Measurements from ENCODE around the gene RPS18.

RPS18 gene

DNA sequence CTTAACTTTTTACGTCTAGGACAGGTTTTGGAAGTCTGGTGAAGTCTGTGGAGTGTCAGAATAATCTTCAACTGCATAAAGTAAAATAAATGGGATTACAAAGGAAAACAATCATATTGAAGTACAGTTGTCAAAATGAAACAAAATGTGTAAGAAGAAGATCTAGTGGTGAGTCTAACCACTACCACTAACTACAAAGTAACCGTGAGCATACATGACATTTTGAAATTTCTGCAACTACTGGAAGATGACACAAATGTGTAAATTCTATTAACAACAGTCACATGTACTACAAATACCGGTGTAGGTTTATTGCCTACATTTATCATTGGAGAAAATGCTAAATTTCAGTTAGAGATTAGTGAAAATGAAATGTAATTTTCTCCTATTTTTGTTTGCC lies 29.9 kb upstream of the RPS18 start:
- H3K4me3 ChIP-seq (replicated peaks; ENCODE audit: low read depth, low read length), result no peak overlapping the region
- H3K27me3 ChIP-seq (replicated peaks; ENCODE audit: control insufficient read depth, insufficient read depth, low read length), result no peaks in the 10 kb centered on the region
- DNase-seq (ENCODE audit: extremely low read depth, insufficient read length), result no peak
- TF ChIP-seq, protein P1, sequence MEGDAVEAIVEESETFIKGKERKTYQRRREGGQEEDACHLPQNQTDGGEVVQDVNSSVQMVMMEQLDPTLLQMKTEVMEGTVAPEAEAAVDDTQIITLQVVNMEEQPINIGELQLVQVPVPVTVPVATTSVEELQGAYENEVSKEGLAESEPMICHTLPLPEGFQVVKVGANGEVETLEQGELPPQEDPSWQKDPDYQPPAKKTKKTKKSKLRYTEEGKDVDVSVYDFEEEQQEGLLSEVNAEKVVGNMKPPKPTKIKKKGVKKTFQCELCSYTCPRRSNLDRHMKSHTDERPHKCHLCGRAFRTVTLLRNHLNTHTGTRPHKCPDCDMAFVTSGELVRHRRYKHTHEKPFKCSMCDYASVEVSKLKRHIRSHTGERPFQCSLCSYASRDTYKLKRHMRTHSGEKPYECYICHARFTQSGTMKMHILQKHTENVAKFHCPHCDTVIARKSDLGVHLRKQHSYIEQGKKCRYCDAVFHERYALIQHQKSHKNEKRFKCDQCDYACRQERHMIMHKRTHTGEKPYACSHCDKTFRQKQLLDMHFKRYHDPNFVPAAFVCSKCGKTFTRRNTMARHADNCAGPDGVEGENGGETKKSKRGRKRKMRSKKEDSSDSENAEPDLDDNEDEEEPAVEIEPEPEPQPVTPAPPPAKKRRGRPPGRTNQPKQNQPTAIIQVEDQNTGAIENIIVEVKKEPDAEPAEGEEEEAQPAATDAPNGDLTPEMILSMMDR (IDR thresholded peaks at IDR 0.05; ENCODE audit: insufficient read depth, low read length, poor library complexity, severe bottlenecking), result no peak
- H3K36me3 ChIP-seq (ENCODE audit: control insufficient read depth, insufficient read depth, low read length), result no peaks in the 10 kb centered on the region

DNA sequence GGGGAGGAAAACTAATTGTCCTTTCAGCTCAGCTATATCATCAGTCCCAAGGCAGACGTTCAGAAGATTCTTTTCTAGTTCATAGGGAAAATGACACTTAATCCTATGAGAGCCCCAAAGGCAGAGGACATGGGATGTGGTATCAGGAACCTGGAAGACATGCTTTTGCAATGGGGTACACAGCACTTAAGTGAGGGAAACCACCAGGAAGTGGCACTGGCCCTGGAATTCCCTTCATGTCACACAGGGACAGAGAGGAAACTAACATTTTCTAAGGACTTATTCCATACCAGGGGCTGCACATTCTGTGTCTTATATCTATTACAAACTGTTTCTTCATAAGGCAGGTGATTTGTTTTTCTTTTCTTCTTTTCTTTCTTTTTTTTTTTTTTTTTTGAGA lies 28.4 kb upstream of the RPS18 start:
- Histone ChIP-seq H3K4me3 (replicated peaks; ENCODE audit: low read depth, low read length) (no peak overlapping the region), H3K27me3 (replicated peaks; ENCODE audit: control insufficient read depth, insufficient read depth, low read length) (no peaks in the 10 kb centered on the region), H3K36me3 (ENCODE audit: control insufficient read depth, insufficient read depth, low read length) (no peaks in the 10 kb centered on the region)
- TF ChIP-seq, protein P1 (IDR thresholded peaks at IDR 0.05; ENCODE audit: insufficient read depth, low read length, poor library complexity, severe bottlenecking), result no peak
- no peak for DNase-seq (ENCODE audit: extremely low read depth, insufficient read length)

DNA sequence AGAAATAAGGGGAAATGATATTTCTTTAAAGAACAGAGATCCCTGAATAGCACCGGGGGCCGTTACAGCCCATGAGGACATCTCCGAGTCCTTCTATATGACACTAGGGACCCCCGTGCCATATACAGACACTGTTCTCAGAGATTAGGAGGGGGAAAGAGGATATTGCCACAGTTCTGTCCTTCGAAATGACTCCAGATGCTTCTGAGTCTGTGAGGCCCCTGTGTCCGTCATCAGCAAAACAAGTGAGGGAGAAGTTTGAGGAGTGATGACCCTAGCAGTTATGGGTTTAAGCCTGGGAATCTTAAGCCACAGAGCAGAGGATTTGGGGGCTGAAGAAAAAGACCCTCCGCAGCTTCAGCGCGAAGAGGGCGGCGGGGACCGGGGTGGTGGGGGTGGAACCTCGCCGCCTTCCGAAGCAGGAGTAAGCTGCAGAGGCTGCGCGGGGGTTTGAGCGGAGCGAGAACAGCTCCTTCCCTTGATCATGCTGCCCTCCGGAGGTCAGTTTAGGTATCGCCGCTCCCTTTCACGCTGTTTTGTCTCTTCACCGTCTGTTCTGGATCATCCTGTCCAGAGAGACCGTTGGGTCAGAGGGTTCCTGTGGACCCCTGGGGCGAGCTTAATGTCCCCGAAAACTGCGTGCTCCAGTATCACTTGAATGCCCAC lies 23.8 kb upstream of the RPS18 start:
- Histone ChIP-seq H3K4me3 (replicated peaks; ENCODE audit: low read depth, low read length) (peak overlapping the region; percentile 92), H3K36me3 (ENCODE audit: control insufficient read depth, insufficient read depth, low read length) (peaks cover 2% of the 10 kb centered on the region), H3K27me3 (replicated peaks; ENCODE audit: control insufficient read depth, insufficient read depth, low read length) (no peaks in the 10 kb centered on the region)
- TF ChIP-seq, protein P1 (IDR thresholded peaks at IDR 0.05; ENCODE audit: insufficient read depth, low read length, poor library complexity, severe bottlenecking), result peak; percentile 92
- DNase-seq (ENCODE audit: extremely low read depth, insufficient read length), result peak; percentile 82

DNA sequence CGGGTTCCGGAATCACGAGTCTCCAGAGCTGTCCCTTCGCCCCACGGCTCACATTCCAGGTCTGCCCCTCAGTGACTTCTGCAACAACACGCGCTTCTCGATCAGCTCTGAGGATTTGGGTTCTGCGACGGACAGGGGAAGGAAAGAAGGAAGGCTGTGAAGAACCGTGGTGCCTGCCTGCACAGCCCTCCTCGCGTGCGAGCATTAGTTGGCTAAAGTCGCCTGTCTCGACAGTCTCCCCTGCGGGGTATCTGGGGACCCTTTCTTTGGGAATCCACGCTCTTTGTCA lies 23.3 kb upstream of the RPS18 start:
- Histone ChIP-seq H3K27me3 (replicated peaks; ENCODE audit: control insufficient read depth, insufficient read depth, low read length) (no peaks in the 10 kb centered on the region), H3K4me3 (replicated peaks; ENCODE audit: low read depth, low read length) (peak overlapping the region; percentile 92), H3K36me3 (ENCODE audit: control insufficient read depth, insufficient read depth, low read length) (peaks cover 2% of the 10 kb centered on the region)
- no peak for DNase-seq (ENCODE audit: extremely low read depth, insufficient read length)
- TF ChIP-seq, protein P1 (IDR thresholded peaks at IDR 0.05; ENCODE audit: insufficient read depth, low read length, poor library complexity, severe bottlenecking), result no peak

DNA sequence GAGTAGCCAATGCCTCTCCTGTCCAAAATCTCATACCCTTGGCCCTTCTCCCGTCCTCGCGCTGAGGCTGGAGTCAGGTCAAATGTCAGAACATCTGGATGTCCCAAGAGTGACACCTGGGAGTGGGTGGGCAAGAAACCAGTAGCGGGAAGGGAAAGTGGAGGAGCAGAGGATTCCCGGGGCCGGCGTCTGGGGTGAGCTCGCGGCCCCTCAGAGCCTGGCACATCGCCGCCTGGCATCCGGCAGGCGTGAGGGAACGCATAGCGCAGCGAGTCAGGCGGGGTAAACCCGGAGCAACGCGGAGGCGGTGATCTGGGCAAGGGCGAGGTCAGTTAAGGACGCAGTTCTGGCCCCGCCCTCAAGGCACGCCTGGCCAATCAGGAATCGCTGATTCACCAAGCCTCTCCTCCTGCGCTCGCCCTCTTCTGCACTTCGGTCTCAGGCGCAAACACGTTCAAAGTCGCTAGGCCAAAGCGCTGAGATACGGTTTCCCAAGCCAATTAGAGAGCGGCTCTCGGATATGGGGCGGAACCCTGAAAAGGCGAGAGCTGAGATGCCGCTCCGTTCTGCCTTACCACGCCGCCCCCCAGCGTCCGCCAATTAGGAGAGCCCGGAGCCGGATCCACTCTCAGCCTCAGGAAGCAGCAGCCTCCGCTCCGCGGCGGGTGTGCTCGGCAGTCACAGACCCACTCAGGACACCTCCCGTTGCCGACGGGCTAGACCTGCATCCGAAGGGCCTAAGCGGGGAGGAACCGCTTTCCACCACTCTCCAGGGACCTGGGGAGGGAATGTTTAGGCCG lies 22.7 kb upstream of the RPS18 start:
- H3K4me3 ChIP-seq (replicated peaks; ENCODE audit: low read depth, low read length), result peak overlapping the region; percentile 92
- peaks cover 2% of the 10 kb centered on the region for H3K36me3 ChIP-seq (ENCODE audit: control insufficient read depth, insufficient read depth, low read length)
- peak; percentile 95 for DNase-seq (ENCODE audit: extremely low read depth, insufficient read length)
- TF ChIP-seq, protein P1 (IDR thresholded peaks at IDR 0.05; ENCODE audit: insufficient read depth, low read length, poor library complexity, severe bottlenecking), result no peak
- H3K27me3 ChIP-seq (replicated peaks; ENCODE audit: control insufficient read depth, insufficient read depth, low read length), result no peaks in the 10 kb centered on the region
